DOHH2 (cell line): ENCODE measurements around the gene RNF2.

Experiments
- CTCF ChIP-seq: fragments of 200-600 bp; sonication (generic); IDR thresholded peaks from one replicate; pipeline ENCODE4 v1.5.1; 2014; ENCODE audit warnings: antibody characterized with exemption, mild to moderate bottlenecking, low read depth, low read length; ENCODE audit not compliant: poor library complexity, severe bottlenecking
- EZH2phosphoT487 ChIP-seq: fragments of 200-600 bp; sonication (generic); IDR thresholded peaks from 2 replicates; pipeline ENCODE4 v1.6.1; 2017; ENCODE audit warnings: borderline replicate concordance, mild to moderate bottlenecking, antibody characterized with exemption, low read length, moderate library complexity, mixed read lengths

GRCh38 chr1:185087746-185088145 lies 42.4 kb downstream of the RNF2 start:
- TF ChIP-seq CTCF (no peak), EZH2phosphoT487 (no peak)
